Neutrophil (primary cell): Measurements from ENCODE around the gene CAMK2N1.

Source experiments
- H3K27ac ChIP-seq: fragments of 200-600 bp; sonication (generic); 2 replicates; pipeline ENCODE4 v1.5.1; 2016; ENCODE audit warnings: mild to moderate bottlenecking, moderate library complexity
- H3K27me3 ChIP-seq: fragments of 200-600 bp; sonication (generic); 2 replicates; pipeline ENCODE4 v1.6.0; 2016; ENCODE audit warnings: mild to moderate bottlenecking
- H3K36me3 ChIP-seq: fragments of 200-600 bp; sonication (generic); 2 replicates; pipeline ENCODE4 v1.5.1; 2017
- H3K4me1 ChIP-seq, 2 experiments: fragments of 200-600 bp in 1 of 2; sonication (generic) in 1 of 2; 1 replicate in 1 of 2; 2 replicates in 1 of 2; pipeline versions ENCODE4 v1.5.1 to v1.6.1; 2013 to 2016; ENCODE audit warnings: low read depth in 1 of 2, low read length in 1 of 2, mild to moderate bottlenecking in 1 of 2, moderate library complexity in 1 of 2; ENCODE audit not compliant: control insufficient read depth in 1 of 2, insufficient read depth in 1 of 2
- H3K4me3 ChIP-seq, 2 experiments: fragments of 200-600 bp in 1 of 2; sonication (generic) in 1 of 2; 1 replicate in 1 of 2; 2 replicates in 1 of 2; pipeline ENCODE4 v1.5.1; 2013 to 2016; ENCODE audit warnings: low read depth in 1 of 2, low read length in 1 of 2, mild to moderate bottlenecking in 1 of 2, moderate library complexity in 1 of 2
- H3K9me3 ChIP-seq: fragments of 200-600 bp; sonication (generic); 2 replicates; pipeline ENCODE4 v1.5.1; 2016
- TF ChIP-seq, protein P1 (sequence below): fragments of 200-600 bp; sonication (generic); IDR thresholded peaks from 2 replicates; pipeline ENCODE4 v1.5.1; 2016; ENCODE audit warnings: antibody characterized with exemption

CAMK2N1 gene

DNA sequence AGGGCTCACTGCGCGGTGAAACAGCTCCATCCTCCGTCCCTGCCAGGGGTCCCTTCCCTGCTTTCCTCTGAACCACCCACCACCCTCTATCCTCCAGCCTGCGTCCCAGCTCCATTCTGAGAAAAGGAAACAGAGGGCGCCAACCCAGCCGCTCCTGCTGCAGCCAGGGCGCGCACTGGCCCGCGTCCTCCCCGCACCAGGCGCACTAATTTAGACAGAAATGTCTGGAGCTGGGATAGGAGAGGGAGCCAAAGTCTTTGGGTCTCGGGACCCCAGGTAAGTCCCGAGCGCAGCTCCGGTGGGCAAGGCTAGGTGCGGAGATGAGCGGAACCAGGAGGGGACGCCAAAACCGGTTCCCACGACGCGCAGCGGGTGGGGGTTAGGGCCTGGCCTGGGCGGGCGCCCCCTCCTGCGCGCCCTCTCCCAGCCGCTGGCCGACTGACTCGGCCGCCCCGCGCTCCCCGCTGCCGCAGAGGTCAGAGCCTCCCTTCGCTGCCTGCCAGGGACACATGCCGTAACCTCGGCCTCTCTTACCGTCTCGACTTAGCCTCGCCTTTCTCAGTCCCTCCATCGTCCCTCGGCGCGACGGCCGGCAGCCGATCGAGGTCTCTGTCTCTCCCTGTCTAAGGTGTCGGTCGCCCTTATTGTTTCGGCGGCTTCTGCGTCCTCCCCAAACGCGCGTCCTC is 2.0 kb downstream of the CAMK2N1 start:
- TF ChIP-seq, protein P1, sequence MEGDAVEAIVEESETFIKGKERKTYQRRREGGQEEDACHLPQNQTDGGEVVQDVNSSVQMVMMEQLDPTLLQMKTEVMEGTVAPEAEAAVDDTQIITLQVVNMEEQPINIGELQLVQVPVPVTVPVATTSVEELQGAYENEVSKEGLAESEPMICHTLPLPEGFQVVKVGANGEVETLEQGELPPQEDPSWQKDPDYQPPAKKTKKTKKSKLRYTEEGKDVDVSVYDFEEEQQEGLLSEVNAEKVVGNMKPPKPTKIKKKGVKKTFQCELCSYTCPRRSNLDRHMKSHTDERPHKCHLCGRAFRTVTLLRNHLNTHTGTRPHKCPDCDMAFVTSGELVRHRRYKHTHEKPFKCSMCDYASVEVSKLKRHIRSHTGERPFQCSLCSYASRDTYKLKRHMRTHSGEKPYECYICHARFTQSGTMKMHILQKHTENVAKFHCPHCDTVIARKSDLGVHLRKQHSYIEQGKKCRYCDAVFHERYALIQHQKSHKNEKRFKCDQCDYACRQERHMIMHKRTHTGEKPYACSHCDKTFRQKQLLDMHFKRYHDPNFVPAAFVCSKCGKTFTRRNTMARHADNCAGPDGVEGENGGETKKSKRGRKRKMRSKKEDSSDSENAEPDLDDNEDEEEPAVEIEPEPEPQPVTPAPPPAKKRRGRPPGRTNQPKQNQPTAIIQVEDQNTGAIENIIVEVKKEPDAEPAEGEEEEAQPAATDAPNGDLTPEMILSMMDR = no peak
- Histone ChIP-seq H3K27me3 (peaks cover 100% of the 10 kb centered on the region), H3K4me3 (no peak overlapping the region), H3K27ac (no peak overlapping the region), H3K4me1 (peaks cover 0 to 6% of the 10 kb centered on the region in 2 experiments), H3K36me3 (no peaks in the 10 kb centered on the region), H3K9me3 (no peaks in the 10 kb centered on the region)

DNA sequence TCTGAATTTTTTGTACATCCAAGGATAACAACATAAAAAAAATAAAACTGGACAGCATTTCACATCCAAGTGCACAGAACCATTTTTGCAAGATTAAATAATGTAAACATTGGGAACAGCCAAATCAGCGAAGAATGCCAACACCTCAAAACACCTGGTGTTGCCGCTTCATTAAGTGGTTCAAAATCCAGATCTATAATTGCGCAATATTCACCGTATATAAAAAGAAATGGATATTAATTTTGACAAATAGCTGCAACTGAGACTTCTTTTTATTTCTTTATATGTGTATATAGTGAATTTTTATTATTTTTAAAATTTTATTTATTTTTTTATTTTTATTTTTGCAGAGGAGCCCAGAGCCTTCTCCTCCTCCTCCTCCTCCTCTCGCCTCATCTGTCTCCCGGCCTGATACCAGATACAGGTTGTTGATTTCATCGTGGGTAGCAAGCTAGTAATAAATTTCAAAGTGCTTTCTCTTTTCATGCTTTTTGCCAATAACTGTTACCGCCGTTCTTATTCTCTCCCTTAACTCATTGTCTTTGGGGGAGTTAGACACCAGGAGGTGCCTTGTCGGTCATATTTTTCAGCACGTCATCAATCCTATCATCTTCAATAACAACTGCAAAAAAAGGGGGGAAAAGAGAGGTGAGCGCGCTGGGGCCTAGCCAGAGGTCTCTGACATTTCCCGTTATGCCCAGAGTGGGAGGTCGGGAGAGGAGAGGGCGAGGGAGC is 2.7 kb downstream of the CAMK2N1 start:
- H3K4me3 ChIP-seq = no peak overlapping the region
- H3K9me3 ChIP-seq = no peaks in the 10 kb centered on the region
- no peak overlapping the region for H3K27ac ChIP-seq
- no peaks in the 10 kb centered on the region for H3K36me3 ChIP-seq
- H3K4me1 ChIP-seq = peaks cover 0 to 6% of the 10 kb centered on the region in 2 experiments
- TF ChIP-seq, protein P1 = no peak
- peaks cover 100% of the 10 kb centered on the region for H3K27me3 ChIP-seq

DNA sequence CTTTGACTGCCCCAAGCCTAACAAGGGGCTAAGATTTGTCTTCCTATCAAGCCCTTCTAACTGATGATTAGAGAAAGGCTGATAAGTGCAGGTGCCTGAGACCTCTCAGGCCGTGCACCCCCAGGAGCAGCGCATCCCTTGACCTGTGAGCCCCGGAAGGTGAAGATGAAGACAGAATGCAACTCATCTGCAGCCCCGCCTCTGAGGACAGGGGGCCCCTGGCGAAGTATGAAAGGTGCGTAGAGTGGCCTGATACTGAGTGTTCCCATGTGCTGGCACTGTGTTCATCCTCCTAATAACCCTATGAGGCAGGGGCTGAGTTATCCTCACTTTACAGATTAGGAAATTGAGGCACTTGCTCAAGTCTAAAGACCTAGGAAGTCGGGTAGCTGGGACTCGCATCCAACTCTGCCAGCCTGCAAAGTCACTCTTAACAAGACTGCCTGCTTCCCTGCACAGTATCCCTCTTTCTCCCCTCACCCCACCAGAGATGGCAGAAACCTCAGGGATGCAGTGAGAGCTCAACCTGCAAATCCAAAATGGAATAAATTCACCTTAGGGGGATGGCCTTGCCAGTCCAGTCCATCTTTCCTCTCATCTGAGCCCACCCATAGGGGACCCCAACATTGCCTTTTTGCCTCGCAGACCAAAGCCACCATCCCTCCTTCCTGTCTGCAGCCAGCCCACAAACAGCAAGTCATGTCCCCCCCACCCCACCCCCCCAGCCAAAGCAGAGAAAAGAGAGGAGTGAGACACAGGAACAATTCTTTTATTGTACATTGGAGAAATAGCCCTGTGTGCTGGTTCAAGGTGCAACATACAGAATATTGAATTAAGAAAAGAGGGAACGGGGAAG is 4.1 kb downstream of the CAMK2N1 start:
- H3K9me3 ChIP-seq = no peaks in the 10 kb centered on the region
- no peak overlapping the region for H3K27ac ChIP-seq
- TF ChIP-seq, protein P1 = no peak
- H3K36me3 ChIP-seq = no peaks in the 10 kb centered on the region
- H3K27me3 ChIP-seq = peaks cover 100% of the 10 kb centered on the region
- H3K4me3 ChIP-seq = no peak overlapping the region
- H3K4me1 ChIP-seq = peaks cover 0 to 6% of the 10 kb centered on the region in 2 experiments

DNA sequence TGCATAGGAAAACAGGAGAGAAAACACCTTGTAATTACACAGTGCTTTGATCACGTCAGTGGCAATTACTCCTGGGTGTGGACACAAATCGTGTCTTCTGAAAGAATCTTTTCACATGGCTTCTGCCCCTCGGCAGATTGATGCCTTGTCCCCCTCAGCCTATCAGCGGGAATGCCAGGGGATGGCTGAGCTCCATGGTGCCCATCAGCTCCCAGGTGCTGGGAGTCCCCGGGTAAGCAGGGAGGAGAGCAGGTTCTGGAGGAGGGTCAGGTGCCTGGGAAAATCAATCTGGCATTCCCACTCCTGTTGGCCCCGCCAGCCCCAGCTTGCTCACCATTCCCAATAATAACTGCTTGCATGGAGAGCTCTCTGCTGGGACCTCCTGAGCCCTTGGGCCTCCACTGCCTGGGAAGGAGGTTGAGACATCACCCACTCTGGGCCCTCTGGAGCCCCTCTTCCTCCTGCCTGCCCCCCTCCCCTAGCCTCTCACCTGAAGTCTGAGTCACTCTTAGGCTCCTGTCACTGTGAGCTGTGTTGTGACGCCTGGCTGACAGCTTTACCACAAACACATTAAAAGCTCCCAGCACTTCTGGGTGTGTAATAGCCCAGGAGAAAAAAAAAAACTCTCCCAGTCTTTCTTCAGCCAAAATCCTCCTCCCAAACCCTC is 4.9 kb downstream of the CAMK2N1 start:
- H3K36me3 ChIP-seq = no peaks in the 10 kb centered on the region
- peaks cover 100% of the 10 kb centered on the region for H3K27me3 ChIP-seq
- peaks cover 0 to 1% of the 10 kb centered on the region in 2 experiments for H3K4me1 ChIP-seq
- no peak overlapping the region for H3K4me3 ChIP-seq
- H3K27ac ChIP-seq = no peak overlapping the region
- TF ChIP-seq, protein P1 = no peak
- no peaks in the 10 kb centered on the region for H3K9me3 ChIP-seq
